ENCODE results near the gene CNOT6L. TPM values are rescaled to one million over a fixed set of nuclear protein-coding genes. Genes with fewer than 3 reads are reported as not detected.
A peak's percentile ranks its signal among the peaks of the same experiment; 100 is the strongest.

The CNOT6L gene
- total and polyA plus RNA-seq, 2 of the 13 experiments (the other 11 are each of a cell fraction or from before 2014, with no cell fraction given) = 7.9 to 13.5 TPM

DNA sequence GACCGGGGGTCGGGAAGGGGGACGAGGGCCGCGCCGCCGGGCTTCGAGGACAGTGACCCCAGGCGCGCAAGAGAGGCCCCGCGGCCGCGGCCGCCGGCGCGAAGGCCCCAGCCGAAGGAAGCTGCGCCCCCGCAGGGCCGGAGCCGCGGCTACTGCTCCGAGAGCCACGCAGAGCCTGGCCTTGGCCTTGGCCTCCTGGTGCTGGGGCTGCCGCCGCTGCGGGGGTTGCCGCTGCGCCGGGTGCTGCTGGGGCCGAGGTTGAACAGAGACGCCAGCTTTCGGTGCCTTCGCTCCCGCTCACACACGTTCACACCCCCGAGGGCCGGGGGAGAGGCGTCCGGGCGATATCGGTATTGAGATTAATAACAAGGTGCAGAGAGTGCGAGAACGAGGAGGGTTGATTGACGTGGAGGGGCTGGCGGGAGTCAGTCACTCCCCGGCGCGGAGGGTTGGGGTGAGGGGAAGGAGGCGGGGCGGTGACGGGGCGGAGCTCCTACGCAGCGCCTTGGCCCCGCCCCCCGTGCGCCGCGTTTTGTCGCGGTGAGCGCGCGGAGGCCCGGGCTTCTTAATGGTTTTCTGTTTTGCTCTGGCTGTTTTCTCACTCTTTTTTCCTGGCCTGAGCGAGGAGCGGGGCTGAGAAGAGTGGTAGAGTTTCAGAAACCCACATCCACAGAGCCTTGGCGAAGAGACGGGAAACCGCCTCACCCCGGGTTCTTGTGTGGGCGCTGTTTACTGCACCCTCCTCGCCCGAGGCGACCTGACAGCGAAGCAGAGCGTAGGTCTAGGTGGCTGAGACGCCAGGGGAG, 878 bp upstream of the CNOT6L start (continued):
- TF ChIP-seq, protein P1, sequence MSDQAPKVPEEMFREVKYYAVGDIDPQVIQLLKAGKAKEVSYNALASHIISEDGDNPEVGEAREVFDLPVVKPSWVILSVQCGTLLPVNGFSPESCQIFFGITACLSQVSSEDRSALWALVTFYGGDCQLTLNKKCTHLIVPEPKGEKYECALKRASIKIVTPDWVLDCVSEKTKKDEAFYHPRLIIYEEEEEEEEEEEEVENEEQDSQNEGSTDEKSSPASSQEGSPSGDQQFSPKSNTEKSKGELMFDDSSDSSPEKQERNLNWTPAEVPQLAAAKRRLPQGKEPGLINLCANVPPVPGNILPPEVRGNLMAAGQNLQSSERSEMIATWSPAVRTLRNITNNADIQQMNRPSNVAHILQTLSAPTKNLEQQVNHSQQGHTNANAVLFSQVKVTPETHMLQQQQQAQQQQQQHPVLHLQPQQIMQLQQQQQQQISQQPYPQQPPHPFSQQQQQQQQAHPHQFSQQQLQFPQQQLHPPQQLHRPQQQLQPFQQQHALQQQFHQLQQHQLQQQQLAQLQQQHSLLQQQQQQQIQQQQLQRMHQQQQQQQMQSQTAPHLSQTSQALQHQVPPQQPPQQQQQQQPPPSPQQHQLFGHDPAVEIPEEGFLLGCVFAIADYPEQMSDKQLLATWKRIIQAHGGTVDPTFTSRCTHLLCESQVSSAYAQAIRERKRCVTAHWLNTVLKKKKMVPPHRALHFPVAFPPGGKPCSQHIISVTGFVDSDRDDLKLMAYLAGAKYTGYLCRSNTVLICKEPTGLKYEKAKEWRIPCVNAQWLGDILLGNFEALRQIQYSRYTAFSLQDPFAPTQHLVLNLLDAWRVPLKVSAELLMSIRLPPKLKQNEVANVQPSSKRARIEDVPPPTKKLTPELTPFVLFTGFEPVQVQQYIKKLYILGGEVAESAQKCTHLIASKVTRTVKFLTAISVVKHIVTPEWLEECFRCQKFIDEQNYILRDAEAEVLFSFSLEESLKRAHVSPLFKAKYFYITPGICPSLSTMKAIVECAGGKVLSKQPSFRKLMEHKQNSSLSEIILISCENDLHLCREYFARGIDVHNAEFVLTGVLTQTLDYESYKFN (CRISPR knock-in tag; conservative IDR thresholded peaks at IDR 0.05) = 0 out of 2 replicates have a peak, but pooled peaks have one; percentile 19
- TF ChIP-seq ZIK1 (CRISPR knock-in tag; IDR thresholded peaks at IDR 0.05; ENCODE audit: borderline replicate concordance, low read depth) = no peak
- peak; percentile 57; the same call in 1 of the 2 replicates for TF ChIP-seq HIVEP1 (CRISPR knock-in tag; IDR thresholded peaks at IDR 0.05)
- TF ChIP-seq CREM (IDR thresholded peaks at IDR 0.05) = peak; percentile 37; the same call in 1 of the 2 replicates
- no peak for TF ChIP-seq CREM (CRISPR knock-in tag; IDR thresholded peaks at IDR 0.05)
- no peak for TF ChIP-seq ELF1 (CRISPR knock-in tag; IDR thresholded peaks at IDR 0.05)
- no peak for TF ChIP-seq ZNF333 (CRISPR knock-in tag; IDR thresholded peaks at IDR 0.05; ENCODE audit: borderline replicate concordance)
- TF ChIP-seq ZNF563 (CRISPR knock-in tag; IDR thresholded peaks at IDR 0.05) = peak; percentile 76; the same call in 1 of the 2 replicates
- TF ChIP-seq GFI1 (CRISPR knock-in tag; IDR thresholded peaks at IDR 0.05; ENCODE audit: borderline replicate concordance) = peak; percentile 51; the same call in 1 of the 2 replicates
- TF ChIP-seq ZNF205 (CRISPR knock-in tag; IDR thresholded peaks at IDR 0.05) = peak; percentile 61; the same call in 1 of the 2 replicates
- peak; percentile 29; the same call in 1 of the 3 replicates for TF ChIP-seq MXI1 (IDR thresholded peaks at IDR 0.05; ENCODE audit: borderline replicate concordance, low read depth, low read length)
- 0 out of 2 replicates have a peak, but pooled peaks have one; percentile 28 for TF ChIP-seq GMEB2 (CRISPR knock-in tag; IDR thresholded peaks at IDR 0.05; ENCODE audit: low read depth)
- TF ChIP-seq HDAC1 (CRISPR knock-in tag; IDR thresholded peaks at IDR 0.05) = peak; percentile 53
- TF ChIP-seq ZNF547 (CRISPR knock-in tag; IDR thresholded peaks at IDR 0.05) = 0 out of 2 replicates have a peak, but pooled peaks have one; percentile 35
- TF ChIP-seq TBL1XR1 (IDR thresholded peaks at IDR 0.05; ENCODE audit: borderline replicate concordance, low read length, partially characterized antibody) = peak; percentile 47
- peak; percentile 60 for TF ChIP-seq HES4 (CRISPR knock-in tag; IDR thresholded peaks at IDR 0.05; ENCODE audit: borderline replicate concordance)
- TF ChIP-seq ZNF720 (CRISPR knock-in tag; IDR thresholded peaks at IDR 0.05) = no peak
- TF ChIP-seq HNF1B (CRISPR knock-in tag; IDR thresholded peaks at IDR 0.05) = peak; percentile 57; the same call in 1 of the 2 replicates
- TF ChIP-seq AKAP8 (CRISPR knock-in tag; IDR thresholded peaks at IDR 0.05) = no peak
- TF ChIP-seq ZNF670 (CRISPR knock-in tag; IDR thresholded peaks at IDR 0.05; ENCODE audit: borderline replicate concordance) = 0 out of 2 replicates have a peak, but pooled peaks have one; percentile 15
- TF ChIP-seq, protein P2, sequence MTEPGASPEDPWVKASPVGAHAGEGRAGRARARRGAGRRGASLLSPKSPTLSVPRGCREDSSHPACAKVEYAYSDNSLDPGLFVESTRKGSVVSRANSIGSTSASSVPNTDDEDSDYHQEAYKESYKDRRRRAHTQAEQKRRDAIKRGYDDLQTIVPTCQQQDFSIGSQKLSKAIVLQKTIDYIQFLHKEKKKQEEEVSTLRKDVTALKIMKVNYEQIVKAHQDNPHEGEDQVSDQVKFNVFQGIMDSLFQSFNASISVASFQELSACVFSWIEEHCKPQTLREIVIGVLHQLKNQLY (CRISPR knock-in tag; IDR thresholded peaks at IDR 0.05) = no peak
- no peak for TF ChIP-seq HOXA7 (CRISPR knock-in tag; IDR thresholded peaks at IDR 0.05)
- TF ChIP-seq TARDBP (CRISPR knock-in tag; IDR thresholded peaks at IDR 0.05) = no peak; the same call in 1 of the 2 replicates
